Activated CD4-positive, CD25-positive, alpha-beta regulatory T cell treated with anti-CD3 and anti-CD28 coated beads, Interleukin-2, amount 50 U/mL, for 72 hours (primary cell): Measurements from ENCODE around the gene TNS1.

ENCODE experiments used
- DNase-seq: peaks from one replicate; pipeline ENCODE4 v3.0.0; 2021

The TNS1 gene

DNA sequence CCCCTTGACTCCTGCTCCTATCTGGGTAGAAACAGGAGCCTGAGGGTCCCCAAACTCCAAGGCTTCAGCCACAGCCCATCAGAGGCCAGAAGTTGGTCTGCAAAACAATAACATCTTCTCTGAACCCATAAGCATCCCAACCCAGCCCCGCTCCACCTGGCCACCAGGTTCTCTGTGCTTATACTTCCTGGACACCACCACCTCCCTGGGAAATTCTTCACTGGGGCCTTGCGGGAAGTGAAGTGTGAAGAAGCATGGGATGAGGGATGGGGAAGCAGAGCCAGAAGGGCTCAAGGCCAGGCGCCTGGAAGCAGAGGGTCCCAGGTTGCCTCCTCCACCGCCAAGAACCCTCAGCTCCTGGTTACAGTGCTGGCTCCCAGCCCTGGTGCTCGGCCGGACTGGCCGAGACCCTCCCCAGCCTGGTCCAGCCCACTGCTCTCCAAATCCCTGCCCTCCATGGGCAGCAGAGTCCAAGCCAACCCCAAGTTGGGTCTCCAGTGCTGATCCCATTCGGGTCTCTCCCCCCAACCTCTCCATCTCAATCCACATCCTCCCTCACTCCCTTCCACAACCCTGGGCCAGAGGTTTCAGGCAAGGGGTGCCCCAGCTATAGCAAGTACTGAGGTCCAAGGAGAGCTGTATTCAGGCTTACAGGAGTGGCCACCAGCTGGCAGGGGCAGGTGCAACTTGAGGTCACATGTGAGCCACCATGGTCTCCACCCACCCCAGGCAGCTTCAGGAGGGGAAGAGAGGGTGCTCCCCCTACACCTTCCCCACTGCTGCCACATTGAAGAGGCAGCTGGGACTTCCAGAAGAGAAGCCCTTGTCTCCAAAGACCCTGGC is 60.7 kb downstream of the TNS1 start:
- no peak for DNase-seq

DNA sequence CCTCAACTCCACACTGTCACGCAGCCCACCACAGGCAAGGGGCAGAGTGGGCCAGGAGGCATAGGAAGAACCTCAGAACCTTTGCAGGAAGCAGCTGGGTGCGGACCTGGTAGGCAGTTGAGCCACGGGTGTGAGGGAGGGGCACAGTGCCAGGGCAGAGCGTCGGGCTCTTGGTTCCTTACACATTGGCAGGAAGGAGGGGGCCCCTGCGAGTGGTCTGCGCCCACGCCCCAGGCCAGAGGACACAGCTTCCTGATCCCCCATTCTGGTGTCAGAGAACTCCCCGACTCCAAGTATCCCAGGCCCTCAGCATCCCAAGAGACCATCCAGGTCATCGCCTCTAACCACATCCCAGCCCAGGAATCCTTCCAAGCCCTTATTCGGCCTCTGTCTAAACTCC is 61.5 kb downstream of the TNS1 start:
- DNase-seq, result no peak

DNA sequence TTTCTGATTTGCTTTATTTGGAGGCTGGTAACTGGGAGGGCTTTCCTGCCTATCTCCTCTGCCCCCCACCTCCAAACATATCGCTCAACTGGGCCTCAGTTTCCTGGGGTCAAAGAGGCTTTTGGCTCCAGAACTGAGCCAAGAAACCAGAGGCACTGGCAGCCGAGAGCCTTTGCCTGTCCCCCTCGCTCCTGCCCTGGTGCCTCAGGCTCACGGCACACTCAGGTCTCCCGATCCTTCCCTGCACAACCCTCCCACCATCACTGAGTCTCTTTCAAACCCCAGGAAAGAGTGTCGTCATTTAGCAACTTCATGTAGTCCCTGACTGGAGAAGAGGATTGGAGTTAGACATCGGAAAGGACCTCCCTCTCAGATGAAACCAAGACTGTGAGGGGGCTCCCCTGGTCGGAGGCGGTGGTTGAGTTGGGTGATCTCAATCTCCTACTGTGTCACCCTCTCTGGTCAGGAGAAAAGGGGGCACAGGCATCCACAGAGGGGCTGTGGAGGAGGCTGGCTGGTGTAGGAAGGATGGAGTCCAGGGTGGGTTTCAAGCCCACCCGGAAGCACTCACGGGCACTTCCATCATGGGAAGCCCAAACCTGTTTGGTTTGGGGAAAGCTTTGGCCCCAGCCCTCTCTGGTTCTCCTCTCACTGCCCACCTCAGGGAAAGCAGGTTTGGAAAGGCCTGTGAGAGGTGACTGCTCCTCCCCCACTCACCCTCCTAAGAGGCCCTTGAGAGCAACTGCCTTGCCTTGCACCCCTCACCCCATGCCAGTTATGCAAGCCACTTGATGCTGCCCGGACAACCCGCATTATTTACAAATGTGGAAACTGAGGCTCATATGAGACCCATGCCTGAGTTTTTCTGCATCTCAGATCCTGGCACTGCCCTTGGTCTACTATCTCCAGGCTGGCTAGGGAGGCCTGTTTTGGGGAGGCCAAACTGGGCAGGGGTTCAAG is 62.3 kb downstream of the TNS1 start:
- no peak for DNase-seq

DNA sequence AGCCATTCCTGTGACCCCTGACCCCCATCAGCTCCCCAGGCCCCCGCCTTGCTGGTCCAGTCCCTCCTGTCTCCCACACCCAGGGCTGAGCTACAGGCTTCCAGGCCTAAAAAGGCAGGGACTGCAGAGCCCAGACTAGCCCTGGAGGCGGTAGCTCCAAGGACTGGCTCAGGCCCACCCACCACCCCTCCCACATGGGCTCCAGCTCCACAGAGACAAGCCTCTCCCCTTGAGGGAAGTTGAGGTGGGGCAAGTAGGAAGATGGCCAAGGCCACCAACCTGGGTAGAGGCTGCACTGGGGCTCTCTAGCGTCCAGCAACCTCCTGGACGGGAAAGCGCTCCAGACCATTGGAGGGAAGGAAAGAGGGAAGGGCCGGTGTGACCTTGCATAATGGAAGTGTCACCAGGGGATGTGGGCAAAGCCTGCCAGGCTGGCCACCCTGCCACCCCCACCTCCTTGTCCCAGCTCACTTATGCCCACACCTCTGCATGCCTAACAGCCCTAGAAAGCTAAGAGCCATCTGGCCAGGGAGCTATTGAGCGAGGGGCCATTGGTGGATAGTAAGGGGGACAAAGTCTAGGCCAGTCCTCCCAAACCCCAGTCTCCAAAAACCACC is 63.1 kb downstream of the TNS1 start:
- DNase-seq, result no peak

DNA sequence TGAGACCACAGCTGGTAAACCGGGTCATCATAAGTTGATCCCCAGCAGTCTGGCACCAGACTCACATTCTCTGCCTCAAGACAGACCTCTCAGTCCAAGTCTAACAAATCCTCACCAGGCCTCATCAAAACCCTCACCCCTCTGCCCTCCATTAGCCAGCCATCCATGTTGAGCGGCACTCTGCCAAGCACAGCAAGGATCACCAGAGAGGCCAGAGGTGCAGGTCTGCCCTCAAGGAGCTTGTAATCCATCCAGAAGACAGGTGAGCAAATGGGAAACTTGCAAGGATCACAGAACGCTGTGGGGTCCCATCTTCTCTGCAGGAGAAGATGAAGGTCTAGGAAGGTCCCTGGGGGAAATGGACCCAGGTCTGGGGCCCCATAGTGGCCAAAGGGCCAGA is 63.6 kb downstream of the TNS1 start:
- DNase-seq, result no peak

DNA sequence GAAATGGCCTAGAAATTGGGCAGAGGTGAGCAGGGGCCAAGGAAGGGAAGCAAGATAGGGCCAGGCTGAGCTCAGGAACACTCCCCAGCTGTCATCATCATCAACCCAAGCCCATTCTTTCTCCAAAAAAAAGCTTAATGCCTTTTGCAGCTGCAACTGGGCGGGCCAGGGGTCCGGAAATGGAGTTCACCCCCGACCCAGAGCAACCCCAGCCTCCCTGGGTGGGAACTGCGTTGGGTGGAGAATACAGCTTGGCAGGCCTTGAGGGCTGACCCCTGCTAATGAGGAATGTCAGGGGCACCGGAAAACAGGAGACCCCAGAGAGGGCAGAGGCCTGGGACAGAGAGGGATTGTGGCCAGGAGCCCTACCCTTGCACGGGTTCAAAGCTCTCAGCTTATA is 64.8 kb downstream of the TNS1 start:
- no peak for DNase-seq

DNA sequence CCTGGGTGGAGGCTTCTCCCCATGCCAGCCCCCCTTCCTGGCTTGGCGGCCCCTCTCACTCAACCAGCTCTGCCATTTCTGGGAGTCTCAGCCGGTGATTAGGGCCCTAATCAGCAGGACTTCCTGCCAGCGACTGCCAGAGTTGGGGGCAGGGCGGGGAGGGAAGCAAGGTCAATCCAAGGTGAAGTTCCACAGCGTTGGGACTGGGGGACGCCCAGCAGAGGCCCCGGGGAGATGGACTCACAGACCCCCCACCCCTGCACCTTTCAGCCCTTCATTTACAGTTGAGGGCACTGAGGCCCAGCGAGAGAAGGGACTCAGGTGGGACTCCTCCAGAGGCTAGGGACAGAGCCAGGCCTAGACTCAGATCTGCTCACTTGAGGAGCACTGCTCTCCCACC is 65.3 kb downstream of the TNS1 start:
- DNase-seq, result no peak

DNA sequence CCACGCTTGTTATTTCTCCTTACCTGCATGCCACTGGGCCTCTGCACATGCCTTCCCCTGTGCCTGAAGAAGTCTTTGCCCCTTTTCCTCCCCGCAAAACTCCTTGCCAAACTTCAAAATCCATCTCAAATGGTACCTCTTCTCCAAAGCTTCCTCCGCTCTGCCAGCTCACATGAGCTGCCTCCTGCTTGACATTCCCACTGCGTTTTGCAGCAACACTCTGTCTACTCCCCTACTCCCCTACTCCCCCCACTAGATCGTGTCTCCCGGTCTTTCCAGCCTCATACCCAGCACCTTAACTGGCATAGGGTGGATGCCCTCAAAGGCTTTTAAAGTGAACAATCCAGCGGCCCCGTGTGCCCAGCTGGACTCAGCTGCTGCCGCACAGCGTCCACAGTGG is 65.8 kb downstream of the TNS1 start:
- no peak for DNase-seq

DNA sequence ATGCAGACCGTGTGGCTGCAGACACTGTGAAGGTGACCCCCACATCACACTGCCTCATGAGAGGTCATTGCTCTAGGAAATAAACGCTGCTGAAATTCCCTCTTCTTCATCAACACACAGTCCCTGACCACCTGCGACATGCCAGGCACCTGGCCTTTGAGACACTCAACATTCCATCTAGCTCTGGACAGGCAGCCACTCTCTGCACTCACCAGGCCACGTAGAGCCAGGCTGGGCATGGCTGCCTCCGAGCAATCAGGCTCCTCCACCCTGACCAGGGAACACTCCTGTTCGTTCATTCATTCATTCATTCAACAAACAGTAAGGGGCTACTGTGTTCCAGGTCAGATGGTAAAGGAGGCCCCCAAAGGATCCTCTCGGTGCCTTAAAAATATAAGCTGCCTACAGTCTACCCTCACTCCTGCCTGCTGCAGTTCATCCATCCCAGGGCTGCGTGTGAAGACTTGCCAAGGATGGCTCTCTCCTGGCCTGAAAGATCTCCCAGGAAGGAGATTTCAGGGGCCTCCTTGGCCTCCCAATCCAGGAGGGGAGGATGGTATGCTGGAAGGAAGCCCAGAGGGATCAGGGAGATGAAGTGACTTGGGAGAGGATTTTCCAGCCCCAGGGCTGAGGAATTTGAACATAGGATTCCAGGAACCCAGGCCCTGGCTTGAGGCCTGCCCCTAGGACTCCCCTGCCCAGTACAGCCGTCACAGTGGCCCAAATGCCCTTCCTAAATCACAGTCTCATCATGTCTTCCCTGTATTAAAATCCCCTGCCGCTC is 66.7 kb downstream of the TNS1 start:
- DNase-seq, result no peak

DNA sequence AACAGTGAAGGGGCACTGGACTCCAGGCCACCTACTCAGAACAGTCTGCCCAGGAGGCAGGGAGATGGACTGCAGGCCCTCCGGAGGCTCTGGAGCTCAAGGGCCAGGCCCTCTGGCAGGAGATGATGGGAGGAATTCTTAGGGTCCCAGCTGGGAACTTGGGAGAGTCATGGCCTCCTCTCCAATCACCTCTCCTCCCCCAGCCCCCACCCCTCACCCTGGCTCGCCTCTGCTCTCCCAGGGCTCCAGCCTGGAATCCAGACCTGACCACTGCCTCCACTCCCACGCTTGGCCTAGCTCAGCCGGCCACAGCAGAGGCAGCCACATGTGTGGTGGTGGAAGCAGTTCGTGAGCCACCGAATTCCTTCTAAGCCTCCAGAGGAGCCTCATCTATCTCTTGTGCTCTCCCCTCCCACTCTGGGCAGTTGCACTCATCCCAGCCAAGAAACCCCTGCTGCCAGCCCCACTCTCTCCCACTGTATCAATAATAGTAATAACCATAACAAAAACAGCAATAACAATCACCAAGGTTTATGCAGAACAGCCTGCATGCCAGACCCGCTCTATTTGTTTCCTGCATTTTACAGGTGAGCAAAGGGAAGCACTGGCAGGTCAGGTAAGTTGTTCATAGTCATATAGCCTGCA is 67.4 kb downstream of the TNS1 start:
- no peak for DNase-seq

DNA sequence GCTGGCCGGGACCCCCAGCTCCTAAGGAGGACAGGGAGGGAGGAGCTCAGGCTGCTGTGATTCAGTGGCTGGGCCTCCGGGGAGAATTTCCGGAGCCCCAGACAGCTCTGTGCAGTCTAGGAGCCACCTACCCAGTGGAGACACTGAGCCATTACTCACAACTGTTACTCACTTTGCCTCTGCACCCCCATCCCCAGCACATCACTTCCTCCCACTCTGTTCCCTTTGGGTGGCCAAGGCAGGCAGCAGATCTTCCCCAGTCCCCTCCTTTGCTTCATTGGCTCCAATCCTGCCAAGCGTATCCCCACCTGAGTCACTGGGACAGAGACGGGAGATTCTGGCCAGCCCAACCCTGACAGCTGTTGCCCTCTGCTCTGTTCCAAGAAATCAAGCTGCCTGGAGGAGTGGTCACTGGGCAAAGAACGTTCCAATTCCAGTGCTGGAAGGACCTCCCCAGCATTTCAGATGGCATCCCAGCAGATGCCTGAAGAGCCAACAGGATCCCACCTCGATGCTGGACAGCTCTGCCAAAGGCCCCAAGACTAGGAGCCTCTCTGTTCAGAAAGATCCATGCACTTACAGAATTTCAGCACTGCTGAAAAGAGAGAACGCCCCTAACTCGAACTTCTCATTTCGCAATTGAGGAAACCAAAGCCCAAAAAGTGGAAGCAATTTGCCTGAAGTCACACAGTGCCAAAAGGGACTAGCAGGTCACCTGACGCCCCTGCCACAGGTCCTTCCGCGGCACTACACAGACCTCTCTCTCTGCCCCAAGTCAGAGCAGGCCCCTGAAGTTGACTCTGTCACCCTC is 68.3 kb downstream of the TNS1 start:
- no peak for DNase-seq

DNA sequence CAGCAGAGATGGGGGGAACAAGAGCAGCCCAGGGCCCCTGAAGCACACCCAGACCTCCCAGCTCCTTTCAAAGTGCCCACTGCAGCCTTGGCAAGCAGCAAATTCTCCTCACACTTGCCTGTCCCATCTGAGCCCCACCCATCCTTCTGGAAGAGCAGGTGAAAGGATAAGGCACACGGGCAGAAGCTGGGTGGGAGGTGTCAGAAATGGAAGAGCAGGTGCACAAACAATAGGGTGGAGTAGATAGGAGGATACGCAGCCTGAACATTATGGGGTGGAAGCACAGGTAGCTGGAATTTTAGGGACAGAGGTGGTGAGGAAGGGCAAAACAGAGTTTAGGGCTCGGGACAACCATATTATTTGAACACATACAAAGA is 69.2 kb downstream of the TNS1 start:
- DNase-seq, result no peak

DNA sequence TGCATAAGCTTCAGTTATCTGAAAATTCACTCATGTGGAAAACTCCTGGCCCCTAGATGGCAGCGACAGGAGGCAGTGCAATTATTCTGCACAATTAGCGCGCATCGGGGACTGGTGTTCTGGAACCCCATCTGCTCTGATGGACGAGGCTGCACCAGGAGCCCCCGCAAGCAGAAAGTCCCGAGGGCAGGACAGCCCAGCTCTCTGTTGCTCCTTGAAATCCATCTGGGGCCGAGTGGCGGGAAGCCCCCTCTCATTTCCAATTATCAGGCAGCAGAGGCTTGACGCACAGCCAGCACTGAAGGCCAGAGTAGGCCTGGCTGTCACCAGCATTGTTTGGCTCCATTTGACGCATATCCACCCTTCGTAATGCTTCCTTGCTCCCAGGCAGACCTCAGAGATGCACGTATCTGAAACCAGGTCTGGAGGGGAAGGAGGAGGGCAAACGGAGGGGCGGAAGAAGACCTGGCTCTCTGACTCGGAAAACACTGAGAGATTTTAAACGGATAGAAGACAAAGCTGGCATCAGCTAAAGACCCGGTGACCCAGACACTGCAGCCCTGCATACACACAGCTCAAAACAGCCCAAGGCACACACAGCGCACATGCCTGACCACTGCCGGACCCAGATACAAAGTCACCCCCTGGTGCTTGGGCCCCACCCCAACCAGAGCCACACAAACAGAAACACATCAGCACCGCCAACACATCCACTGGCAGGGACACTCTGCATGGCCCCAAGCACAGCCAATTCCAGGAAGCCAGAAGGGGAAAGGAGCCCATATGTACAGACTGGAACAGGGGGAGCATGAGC is 69.8 kb downstream of the TNS1 start:
- no peak for DNase-seq

DNA sequence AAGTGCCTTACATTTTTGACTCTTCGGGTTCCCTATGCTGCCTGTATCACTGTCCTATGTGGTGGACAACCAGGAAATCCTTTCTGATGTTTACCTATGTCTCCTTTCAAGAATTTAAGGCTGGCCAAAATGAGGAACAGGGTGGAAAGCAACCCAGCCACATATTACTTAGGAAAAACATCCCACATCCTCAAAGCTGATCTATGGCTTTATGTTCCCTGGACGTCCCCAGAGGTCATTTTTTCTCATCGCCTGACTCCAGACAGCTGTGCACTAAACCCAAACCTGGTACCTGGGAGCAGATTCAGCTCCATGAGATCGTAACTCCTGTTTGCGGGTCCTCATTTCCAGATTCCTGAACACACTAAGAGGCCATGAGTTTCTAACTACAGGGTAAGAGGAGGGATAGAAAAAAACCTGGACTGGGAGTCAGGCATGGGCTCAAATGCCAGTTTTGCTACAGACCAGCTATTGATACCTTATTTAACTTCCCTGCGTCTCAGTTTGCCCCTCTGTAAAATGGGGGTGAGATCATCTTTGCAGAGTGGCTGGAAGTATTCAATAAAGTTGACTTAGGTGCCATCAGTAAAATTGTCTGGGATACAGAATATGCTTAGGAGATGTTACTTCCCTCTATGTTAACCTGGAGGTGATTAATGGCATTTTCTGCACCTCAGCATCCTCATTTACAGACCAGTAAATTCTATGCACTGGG is 70.8 kb downstream of the TNS1 start:
- DNase-seq, result no peak

DNA sequence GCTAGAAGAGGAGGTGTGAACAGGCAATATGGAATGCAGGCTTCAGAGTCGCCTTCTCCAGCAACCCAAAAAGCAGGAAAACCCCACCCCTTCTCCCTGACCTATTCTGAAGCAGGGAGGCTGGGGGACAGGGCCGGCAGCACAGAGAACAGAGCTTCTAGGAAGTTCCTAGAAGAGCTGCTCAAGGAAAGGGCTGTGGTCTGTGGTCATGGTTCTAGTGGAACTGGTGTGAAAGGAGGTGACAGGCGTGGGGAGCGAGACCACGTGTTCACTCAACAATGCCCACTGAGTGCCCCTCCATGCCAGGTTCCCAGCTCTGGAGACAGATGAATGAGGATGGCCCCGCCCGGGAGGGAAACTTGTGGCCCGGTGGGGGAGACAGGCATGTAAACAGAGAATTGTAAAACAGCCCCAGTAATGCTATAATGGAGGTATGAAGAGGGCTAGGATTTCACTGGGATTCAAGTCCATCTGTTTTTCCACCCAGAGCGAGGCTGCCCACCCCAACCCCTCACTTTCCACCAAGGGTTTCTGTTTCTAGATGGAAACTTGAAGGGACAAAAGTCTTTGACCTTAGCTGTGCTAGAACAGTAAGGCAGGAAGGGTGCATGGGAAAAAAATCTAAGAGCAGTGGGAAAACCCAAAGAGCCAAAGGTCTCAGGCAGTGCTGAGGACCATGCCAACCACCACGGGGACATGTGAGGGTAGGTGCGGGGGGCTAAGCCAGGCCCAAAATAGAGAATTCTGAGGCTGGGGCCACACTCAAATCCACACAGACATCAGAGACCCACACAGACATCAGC is 71.8 kb downstream of the TNS1 start:
- DNase-seq, result no peak

DNA sequence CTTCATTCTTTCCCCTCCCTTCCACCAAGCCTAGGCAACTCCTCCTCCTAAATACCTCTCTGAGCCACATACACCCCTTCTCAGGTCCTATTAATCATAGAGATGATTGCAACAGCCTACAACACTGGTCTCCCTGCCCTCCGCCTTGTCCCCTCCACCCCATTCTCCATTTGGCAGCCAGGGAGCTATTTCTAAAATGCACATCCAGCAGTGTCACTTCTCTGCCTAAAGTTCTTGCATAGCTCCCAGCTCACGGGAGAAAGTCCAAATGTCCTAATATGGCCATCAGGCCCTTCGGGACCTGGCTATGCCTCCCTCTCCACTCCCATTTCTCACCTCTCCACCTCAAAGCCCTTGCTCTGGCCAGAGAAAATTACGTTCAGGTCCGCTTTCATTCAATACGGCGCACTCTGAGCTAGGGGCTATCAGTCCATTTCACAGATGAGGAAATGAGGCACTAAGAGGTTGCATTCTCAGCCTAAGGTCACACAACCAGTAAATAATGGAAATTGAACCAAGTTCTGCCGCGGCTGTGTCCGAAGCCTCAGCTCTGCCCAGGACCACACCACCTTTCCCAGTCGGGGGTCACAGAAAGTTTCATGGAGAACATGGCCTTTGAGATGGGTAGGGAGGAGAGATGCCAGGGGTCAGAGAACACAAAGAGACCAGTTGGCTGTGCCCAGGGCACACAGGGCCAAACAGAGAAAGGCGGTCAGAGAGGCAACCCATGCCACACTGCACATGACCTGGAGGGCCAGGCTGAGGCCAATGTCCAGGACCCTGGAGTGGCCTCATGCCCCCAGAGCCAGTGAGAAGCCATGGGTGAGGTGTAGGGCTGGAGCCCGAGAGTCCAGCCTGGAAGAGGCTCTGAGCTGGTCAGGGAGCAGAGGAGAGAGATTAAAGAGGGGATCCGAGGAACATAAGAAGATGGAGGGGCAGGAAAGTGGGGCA is 72.8 kb downstream of the TNS1 start:
- DNase-seq, result no peak

DNA sequence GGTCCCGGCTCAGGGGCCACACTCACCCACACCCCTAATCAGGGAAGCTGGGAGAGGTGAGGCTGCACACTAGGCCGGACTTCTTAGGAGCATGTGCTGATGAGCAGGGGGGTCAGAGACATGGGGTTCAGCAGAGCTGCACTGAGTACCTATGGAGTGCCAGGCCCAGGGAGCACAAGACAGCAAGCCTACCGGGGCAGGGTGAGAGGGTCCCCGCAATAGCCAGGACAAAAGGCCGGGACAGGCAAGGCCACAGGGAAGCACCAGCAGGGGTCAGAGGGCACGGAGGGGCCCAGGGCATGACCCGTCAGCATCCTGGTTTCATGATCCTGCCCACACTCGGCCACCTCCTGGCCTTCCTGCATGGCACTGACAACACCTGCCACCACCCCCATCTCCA is 73.5 kb downstream of the TNS1 start:
- DNase-seq, result no peak
